D721Med (cell line): Measurements from ENCODE around the gene PCDHGB1.
"Not testable (repeated sequence)": the region's sequence is repeated elsewhere in the genome, so short reads cannot be mapped to it uniquely, and the experiment has no call there.

Source experiments
- DNase-seq: peaks from one replicate; pipeline ENCODE4 v3.0.0; 2011; ENCODE audit warnings: low spot score; ENCODE audit not compliant: insufficient read length
- FAIRE-seq: peaks from 2 replicates; lab custom pipeline; 2011; peaks lifted over from hg19 to GRCh38; lab: Jason Lieb, UNC
- CTCF ChIP-seq: IDR thresholded peaks from 2 replicates; pipeline ENCODE4 v1.5.1; 2012; ENCODE audit warnings: mild to moderate bottlenecking, control low read depth; ENCODE audit not compliant: insufficient read depth; ENCODE audit errors: missing control alignments

The PCDHGB1 gene

GRCh38 chr5:141349917-141350619 is at the start of gene PCDHGB1:
TSS of gene PCDHGB1 (plus strand) at chr5:141350099. CDS start at chr5:141350261, 162 bp downstream.
- TF ChIP-seq CTCF, result peak; percentile 62
- FAIRE-seq (peak; percentile 25), DNase-seq (peak; percentile 63)

DNA sequence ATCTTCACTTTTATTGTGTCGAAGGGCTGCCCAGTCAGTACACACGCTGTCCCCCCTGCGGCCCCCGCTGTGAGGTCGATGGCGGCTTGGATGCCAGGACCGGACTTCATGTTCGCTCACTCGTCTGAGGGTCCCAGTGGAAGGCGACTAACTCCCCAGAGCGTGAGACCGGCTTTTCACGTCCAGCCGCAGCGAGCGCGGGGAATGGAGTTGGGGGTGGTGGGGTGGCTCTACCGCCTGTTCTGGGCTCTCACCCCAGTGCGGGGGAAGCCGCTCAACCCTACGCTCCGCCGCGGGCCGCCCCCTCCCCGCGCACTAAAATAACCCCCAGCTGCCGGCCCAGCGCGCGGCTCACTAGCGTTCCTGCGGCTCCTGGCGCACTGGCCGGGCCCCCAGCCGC is 46.1 kb upstream of the PCDHGB1 start, which contains the start of gene SLC25A2:
TSS of gene SLC25A2 (minus strand) at position 294 of the 400 bp plus-strand sequence. CDS start at position 110, 184 bp downstream.
- no peak for TF ChIP-seq CTCF
- no peak for FAIRE-seq
- no peak for DNase-seq

DNA sequence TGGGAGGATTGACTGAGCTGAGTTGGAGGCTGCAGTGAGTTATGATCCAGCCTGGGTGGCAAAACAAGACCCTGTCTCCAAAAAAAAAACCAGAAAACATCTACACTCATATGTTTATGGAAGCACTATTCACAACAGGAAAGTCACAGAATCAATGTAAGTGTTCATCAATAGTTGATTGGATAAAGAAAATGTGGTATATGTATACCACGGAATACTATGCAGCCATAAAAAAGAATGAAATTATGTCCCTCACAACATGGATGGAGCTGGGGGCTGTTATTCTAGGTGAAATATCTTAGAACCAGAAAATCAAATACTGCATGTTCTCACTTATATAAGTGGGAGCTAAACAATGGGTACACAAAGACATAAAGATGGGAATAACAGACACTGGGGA is 43.3 kb upstream of the PCDHGB1 start:
- DNase-seq, result no peak
- no peak for FAIRE-seq
- no peak for TF ChIP-seq CTCF

DNA sequence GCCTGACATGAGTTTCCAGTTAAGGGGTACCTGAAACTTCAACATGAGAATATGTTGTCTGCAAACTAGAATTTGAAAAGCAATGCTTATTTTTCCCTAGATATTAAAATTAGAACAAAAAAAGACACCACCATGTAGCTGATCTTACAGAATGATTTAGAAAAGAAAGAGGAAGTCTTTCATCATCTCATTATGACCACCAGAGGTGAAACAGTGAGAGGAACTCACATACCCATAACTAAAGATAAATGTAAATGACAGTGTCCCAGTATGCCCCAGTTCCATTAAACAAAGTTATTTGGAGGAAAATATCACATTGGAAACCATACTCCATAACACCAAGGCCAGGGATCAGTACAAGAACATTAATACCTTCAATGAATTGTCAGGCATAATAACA is 36.2 kb upstream of the PCDHGB1 start:
- FAIRE-seq, result no peak
- DNase-seq, result no peak
- TF ChIP-seq CTCF, result no peak

DNA sequence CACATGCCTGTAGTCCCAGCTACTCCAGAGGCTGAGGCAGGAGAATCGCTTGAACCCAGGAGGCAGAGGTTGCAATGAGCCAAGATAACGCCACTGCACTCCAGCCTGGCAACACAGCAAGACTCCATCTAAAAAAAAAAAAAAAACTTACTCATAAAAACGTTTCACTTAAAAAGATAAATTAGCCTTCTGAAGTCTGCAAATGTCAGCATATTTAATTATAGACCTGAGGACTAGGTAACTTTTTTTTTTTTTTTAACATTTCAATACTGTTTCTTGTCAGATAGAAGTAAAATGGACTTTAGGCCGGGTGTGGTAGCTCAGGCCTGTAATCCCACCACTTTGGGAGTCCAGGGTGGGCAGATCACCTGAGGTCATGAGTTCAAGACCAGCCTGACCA is 32.9 kb upstream of the PCDHGB1 start:
- DNase-seq, FAIRE-seq: not testable (repeated sequence)

DNA sequence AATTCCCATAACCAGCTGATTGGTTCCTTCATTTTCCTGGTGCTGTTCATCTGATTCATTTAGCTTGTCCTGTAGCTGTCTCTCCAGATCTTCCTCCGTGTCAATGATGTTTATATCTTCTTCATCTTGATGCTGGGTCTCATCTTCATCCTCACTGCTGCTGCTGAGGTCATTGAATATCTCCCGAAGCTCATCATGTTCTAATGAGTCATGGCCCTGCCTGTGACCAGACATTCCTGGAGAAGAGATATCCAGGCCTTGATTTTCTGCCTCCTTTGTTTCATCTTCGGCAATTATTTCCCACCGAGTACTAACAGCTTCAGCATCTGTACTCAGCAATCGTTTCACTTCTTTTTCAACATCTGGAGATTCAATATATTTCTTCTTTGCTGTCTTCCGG is 30.7 kb upstream of the PCDHGB1 start:
- no peak for FAIRE-seq
- no peak for DNase-seq
- no peak for TF ChIP-seq CTCF

- no peak for FAIRE-seq
Measured at GRCh38 chr5:141319699-141320098, 30.2 kb upstream of the PCDHGB1 start.

More at GRCh38 chr5:141319699-141320098, 30.2 kb upstream of the PCDHGB1 start:
- DNase-seq, result no peak
- no peak for TF ChIP-seq CTCF
